ENCODE measurements around the gene PTPN5. TPM values are rescaled to one million over a fixed set of nuclear protein-coding genes. Genes with fewer than 3 reads are reported as not detected.

Gene PTPN5
- total RNA-seq, 3 donors from 2014 or later = 0.14 to 0.92 (median 0.17) TPM

DNA sequence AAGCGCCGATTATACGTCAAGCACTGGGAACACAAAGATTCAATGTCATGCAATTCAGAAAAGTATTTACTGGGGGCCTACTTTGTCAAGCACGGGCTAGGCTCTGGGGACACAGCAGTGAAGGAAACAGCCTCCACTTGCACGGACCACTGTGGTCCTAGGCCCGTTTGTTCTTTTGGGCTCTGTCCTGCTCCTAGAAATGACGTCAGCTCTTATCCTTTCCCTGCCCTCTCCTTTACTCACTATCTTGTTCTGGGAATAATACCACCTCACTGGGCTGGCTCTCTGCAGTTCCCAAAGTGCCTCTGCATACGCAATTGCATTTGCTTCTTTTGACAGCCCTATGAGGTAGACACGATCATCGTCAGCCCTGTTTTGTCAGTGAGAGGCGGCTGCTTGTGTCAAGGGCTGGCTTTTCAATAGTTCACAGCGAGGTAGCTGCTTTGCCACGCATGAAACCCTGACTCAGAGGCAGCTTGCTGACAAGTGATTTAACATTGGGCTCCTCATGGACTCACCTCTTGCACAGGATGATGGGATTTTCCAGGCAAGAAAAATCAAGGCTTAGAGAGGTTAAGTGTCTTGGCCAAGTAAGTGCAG is 42.7 kb downstream of the PTPN5 start:
- no peak for ATAC-seq

DNA sequence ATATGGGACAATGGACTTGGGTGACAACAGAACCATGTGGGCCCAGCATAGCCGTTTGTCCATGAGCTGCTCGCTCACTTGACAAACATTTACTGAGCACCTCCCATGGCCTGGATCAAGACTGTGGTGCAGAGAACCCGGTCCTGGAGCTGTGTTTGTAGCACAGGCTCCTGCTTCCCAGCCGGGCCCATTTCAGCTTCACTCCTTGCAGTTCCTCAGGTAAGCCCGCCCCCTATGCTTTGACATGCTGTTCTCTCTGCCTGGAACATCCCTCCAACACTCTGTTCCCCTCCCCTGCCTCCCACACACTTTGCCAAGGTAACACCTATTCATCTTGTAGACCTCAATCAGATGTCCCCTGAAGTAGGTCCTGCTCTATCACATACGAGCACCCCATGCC is 46.3 kb downstream of the PTPN5 start:
- H3K9me3 ChIP-seq = no peaks in the 10 kb centered on the region
- no peak for ATAC-seq
- no peaks in the 10 kb centered on the region for H3K36me3 ChIP-seq (ENCODE audit: low read depth)
- no peaks in the 10 kb centered on the region for H3K4me1 ChIP-seq (ENCODE audit: low read depth)
- no peak for DNase-seq
- intact Hi-C loops (cut with DNase I, micrococcal nuclease) = no loop called here
- TF ChIP-seq, protein P1, sequence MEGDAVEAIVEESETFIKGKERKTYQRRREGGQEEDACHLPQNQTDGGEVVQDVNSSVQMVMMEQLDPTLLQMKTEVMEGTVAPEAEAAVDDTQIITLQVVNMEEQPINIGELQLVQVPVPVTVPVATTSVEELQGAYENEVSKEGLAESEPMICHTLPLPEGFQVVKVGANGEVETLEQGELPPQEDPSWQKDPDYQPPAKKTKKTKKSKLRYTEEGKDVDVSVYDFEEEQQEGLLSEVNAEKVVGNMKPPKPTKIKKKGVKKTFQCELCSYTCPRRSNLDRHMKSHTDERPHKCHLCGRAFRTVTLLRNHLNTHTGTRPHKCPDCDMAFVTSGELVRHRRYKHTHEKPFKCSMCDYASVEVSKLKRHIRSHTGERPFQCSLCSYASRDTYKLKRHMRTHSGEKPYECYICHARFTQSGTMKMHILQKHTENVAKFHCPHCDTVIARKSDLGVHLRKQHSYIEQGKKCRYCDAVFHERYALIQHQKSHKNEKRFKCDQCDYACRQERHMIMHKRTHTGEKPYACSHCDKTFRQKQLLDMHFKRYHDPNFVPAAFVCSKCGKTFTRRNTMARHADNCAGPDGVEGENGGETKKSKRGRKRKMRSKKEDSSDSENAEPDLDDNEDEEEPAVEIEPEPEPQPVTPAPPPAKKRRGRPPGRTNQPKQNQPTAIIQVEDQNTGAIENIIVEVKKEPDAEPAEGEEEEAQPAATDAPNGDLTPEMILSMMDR (IDR thresholded peaks at IDR 0.05) = no peak
- no peak overlapping the region for H3K4me3 ChIP-seq

More for the DNA sequence above, 42.7 kb downstream of the PTPN5 start:
- TF ChIP-seq, protein P1 (IDR thresholded peaks at IDR 0.05) = no peak
- no peak for DNase-seq
- no peak overlapping the region for H3K4me3 ChIP-seq
- no peaks in the 10 kb centered on the region for H3K9me3 ChIP-seq
- intact Hi-C loops (cut with DNase I, micrococcal nuclease) = no loop called here
- H3K4me1 ChIP-seq (ENCODE audit: low read depth) = no peaks in the 10 kb centered on the region
- no peaks in the 10 kb centered on the region for H3K36me3 ChIP-seq (ENCODE audit: low read depth)

DNA sequence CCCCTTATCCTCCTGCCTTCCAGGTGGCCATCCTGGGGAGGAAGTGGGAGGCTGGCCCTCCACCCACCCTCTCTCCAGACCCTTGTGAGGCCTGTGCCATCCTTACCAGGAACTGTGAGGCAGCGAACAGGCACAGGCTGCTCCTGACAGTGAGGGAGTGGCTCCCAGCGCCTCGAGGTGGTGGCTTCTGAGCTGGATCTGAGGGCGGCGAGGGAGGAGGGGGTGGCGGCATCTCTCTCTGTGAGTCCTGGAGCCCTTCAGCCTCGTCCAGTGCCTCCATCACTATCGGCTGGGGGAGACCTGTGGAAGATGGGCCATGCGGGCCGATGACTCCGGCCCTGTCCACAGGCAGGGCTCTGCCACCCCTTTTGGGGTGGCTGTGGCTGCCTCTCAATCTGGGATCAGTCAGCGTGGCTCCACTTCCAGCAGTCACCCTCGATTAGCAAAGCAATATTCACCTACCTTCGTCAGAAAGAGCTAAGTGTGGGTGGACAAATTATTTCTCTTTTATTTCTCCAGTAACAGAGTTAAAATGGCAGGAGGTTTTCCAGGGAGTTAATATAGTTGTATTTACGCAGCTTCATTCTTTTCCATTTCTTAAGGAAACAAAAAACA is 47.6 kb downstream of the PTPN5 start:
- intact Hi-C loops (cut with DNase I, micrococcal nuclease) = no loop called here
- no peaks in the 10 kb centered on the region for H3K9me3 ChIP-seq
- H3K36me3 ChIP-seq (ENCODE audit: low read depth) = no peaks in the 10 kb centered on the region
- ATAC-seq = no peak
- TF ChIP-seq, protein P1 (IDR thresholded peaks at IDR 0.05) = no peak
- DNase-seq = no peak
- no peak overlapping the region for H3K4me3 ChIP-seq
- no peaks in the 10 kb centered on the region for H3K4me1 ChIP-seq (ENCODE audit: low read depth)

DNA sequence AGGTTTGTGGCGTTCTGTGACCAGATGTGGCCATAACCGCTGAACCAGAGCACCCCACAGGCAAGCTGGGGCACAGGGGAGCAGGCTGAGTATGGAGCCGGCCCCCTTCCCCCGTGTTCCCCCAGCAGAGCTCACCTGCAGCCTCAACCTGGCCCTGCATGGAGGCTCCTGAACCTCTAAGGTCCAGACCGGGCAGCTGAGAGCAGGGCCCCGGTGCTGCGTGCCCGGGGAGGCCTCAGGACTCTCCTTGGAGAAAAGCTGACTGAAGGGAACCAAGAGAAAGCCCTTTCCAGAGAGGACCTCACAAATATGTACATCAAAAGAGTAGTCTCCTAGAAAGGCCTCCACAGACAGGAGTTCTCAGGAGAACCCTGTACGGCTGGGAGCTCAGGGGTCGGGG is 48.2 kb downstream of the PTPN5 start:
- Histone ChIP-seq H3K4me1 (ENCODE audit: low read depth) (no peaks in the 10 kb centered on the region), H3K9me3 (no peaks in the 10 kb centered on the region), H3K4me3 (no peak overlapping the region), H3K36me3 (ENCODE audit: low read depth) (no peaks in the 10 kb centered on the region)
- DNase-seq (no peak), ATAC-seq (no peak)
- TF ChIP-seq, protein P1 (IDR thresholded peaks at IDR 0.05) = no peak
- intact Hi-C loops (cut with DNase I, micrococcal nuclease) = no loop called here

DNA sequence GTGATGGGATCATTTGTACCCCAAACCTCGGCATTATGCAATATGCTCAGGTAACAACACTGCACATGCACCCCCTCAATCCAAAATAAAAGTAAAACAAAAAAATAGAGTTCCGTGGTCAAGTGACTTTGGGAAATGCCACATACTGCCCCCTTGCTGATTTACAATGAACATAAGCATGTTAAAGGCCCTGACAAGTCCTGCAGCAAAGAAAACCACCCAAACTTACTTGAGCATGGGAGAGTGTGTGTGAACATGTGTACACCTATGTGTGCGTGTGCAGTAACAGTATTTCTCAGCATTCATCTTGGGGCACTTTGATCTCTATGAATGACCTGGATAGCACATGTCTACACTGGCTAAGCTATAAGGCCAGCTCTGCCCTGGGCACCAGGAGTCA is 49.8 kb downstream of the PTPN5 start:
- intact Hi-C loops (cut with DNase I, micrococcal nuclease) = no loop called here
- Histone ChIP-seq H3K4me3 (no peak overlapping the region), H3K4me1 (ENCODE audit: low read depth) (no peaks in the 10 kb centered on the region), H3K9me3 (no peaks in the 10 kb centered on the region), H3K36me3 (ENCODE audit: low read depth) (no peaks in the 10 kb centered on the region)
- ATAC-seq (no peak), DNase-seq (no peak)
- TF ChIP-seq, protein P1 (IDR thresholded peaks at IDR 0.05) = no peak
